ENCODE results near the gene MECP2. TPM values are rescaled to one million over a fixed set of nuclear protein-coding genes. Genes with fewer than 3 reads are reported as not detected.
"Not testable (repeated sequence)": the region's sequence is repeated elsewhere in the genome, so short reads cannot be mapped to it uniquely, and the experiment has no call there.

Gene MECP2
- total RNA-seq, 2 donors from 2014 or later: 61.0 to 84.9 TPM

- ATAC-seq (peak; percentile 39 to 61), DNase-seq (ENCODE audit: low spot score in 2 of 2) (peak; percentile 54 to 75)
- Mint-ChIP-seq H3K36me3 (peaks cover 8 to 14% of the 10 kb centered on the region in 2 donors), H3K27ac (peak overlapping the region; percentile 91 to 96), H3K9me3 (no peaks in the 10 kb centered on the region)
Observed at GRCh38 chrX:153981771-153982533, 115.6 kb downstream of the MECP2 start.

- Mint-ChIP-seq H3K9me3 (no peaks in the 10 kb centered on the region), H3K36me3 (peaks cover 8 to 14% of the 10 kb centered on the region in 2 donors), H3K27ac (peak overlapping the region; percentile 91 to 96)
- ATAC-seq: no peak
- no peak for DNase-seq (ENCODE audit: low spot score in 2 of 2)
Observed at GRCh38 chrX:153981231-153981630, 116.3 kb downstream of the MECP2 start.

- Mint-ChIP-seq H3K36me3 (peaks cover 8 to 14% of the 10 kb centered on the region in 2 donors), H3K27ac (peak overlapping the region; percentile 88 to 91)
- not testable (repeated sequence) for H3K9me3 Mint-ChIP-seq; DNase-seq (ENCODE audit: low spot score in 2 of 2)
- peak; percentile 40 to 50 for ATAC-seq
Observed at GRCh38 chrX:153980394-153980793, 117.1 kb downstream of the MECP2 start.

DNA sequence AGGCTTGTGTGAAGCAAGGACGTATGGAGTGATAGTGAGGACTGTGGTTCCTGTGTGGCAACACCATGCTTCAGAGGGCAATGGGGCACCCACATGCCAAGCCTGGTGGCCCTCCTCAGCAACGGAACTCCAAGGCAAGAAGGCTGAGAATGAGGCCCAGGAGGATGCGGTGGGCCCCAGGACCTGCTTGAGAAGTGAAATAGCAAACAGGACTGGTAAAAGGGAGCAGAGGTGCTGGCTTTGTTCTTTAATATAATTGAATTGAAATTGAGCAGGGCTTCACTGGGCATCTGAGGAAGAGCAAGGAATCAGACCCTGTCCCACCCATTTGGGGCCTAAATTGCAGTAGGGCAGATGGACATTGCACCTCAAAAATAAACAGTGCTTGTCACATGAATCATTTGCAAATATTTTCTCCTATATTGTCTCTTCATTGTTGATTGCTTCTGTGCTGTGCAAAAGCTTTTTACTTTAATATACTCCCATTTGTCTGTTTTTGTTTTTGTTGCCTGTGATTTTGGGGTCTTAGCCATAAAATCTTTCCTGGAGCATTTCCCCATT lies 122.7 kb downstream of the MECP2 start:
- H3K9me3 Mint-ChIP-seq: no peaks in the 10 kb centered on the region
- peaks cover 16 to 25% of the 10 kb centered on the region in 2 donors for H3K36me3 Mint-ChIP-seq
- no peak for ATAC-seq
- H3K27ac Mint-ChIP-seq: peak overlapping the region; percentile 92 to 95
- no peak for DNase-seq (ENCODE audit: low spot score in 2 of 2)

- no peak for ATAC-seq
- peak overlapping the region; percentile 92 to 95 for H3K27ac Mint-ChIP-seq
- H3K9me3 Mint-ChIP-seq: no peaks in the 10 kb centered on the region
- DNase-seq (ENCODE audit: low spot score in 2 of 2): no peak
- peaks cover 22 to 31% of the 10 kb centered on the region in 2 donors for H3K36me3 Mint-ChIP-seq
Observed at GRCh38 chrX:153974003-153974725, 123.4 kb downstream of the MECP2 start.

GRCh38 chrX:153973127-153974002 lies 124.2 kb downstream of the MECP2 start:
- Mint-ChIP-seq H3K27ac (peak overlapping the region; percentile 87 to 95), H3K36me3 (peaks cover 25 to 33% of the 10 kb centered on the region in 2 donors), H3K9me3 (no peaks in the 10 kb centered on the region)
- DNase-seq (ENCODE audit: low spot score in 2 of 2) (no peak), ATAC-seq (no peak)

DNA sequence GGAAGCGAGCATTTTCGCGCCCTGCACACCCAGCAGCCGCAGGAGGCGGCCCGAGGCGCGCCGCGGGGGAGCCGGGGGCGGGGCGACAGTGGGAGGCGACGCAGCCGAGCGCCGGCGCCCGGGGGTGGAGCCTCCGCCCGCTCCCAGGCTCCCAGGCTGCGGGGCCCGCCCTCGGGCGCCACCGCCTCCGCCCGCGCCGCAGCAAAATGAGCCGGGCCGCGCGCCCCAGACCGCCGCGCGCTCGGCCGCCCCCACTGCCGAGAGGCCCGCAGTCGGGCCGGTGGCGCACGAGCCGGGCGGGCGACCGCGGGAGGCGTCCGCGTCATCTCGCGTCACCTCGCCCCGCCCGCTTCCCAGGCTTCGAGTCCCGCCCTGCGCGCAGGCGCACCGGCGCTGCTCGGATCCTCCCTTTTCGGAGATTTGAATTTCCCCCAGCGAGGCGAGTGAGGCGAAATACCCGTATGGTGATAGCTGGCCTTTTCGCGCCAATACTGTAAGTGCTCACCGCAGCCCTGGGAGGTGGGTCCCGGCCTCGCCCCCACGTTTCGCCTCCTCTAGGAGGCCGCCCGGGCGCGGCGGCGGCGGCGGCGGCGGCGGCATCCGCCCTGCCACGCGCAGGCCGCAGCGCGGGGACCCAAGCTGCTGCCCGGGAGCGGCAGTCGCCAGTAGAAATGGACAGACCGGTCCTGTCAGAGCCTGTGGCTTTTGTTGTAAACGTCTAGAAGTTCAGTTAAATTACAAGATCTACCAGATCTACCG lies 125.0 kb downstream of the MECP2 start, which contains the start of gene TMEM187:
TMEM187 (plus strand) TSS at position 387 of the 759 bp plus-strand sequence. CDS start 9,309 bp downstream, outside the sequence.
- ATAC-seq (peak; percentile 60 to 65), DNase-seq (ENCODE audit: low spot score in 2 of 2) (peak; percentile 80 to 91)
- Mint-ChIP-seq H3K27ac (peak within 1 kb of the TSS; percentile 95 to 100), H3K36me3 (peaks cover 33 to 41% of the 10 kb centered on the region in 2 donors), H3K9me3 (no peaks in the 10 kb centered on the region)

Other genes starting within 250 kb of the MECP2 start
- gene L1CAM, start 211.5 kb downstream of the MECP2 start, total RNA-seq: 1 to 10 TPM; 1.1 to 1.8 TPM
- not detected for gene AVPR2, start 193.0 kb downstream of the MECP2 start, total RNA-seq
- gene ARHGAP4, start 171.5 kb downstream of the MECP2 start, total RNA-seq: 100 to 1,000 TPM in 1 of 2 donors, 10 to 100 TPM in 1; 90.0 to 138 TPM
- gene NAA10, start 162.7 kb downstream of the MECP2 start, total RNA-seq: 100 to 1,000 TPM in 1 of 2 donors, 10 to 100 TPM in 1; 97.9 to 129 TPM
- 10 to 100 TPM; 14.8 to 16.1 TPM for gene RENBP, start 153.1 kb downstream of the MECP2 start, total RNA-seq
- gene HCFC1, start 125.9 kb downstream of the MECP2 start, total RNA-seq: 100 to 1,000 TPM in 1 of 2 donors, 10 to 100 TPM in 1; 95.9 to 102 TPM
- gene TMEM187, start 125.0 kb downstream of the MECP2 start, total RNA-seq: 1 to 10 TPM; 5.1 to 6.4 TPM
- 100 to 1,000 TPM; 104 to 123 TPM for gene IRAK1, start 77.8 kb downstream of the MECP2 start, total RNA-seq
- not detected for gene OPN1LW, start 46.5 kb upstream of the MECP2 start, total RNA-seq
- not detected for gene OPN1MW, start 84.9 kb upstream of the MECP2 start, total RNA-seq
- gene OPN1MW2, start 122.0 kb upstream of the MECP2 start, total RNA-seq: not detected
- not detected for gene OPN1MW3, start 159.9 kb upstream of the MECP2 start, total RNA-seq
- not detected for gene TEX28, start 197.4 kb upstream of the MECP2 start, total RNA-seq
- gene TKTL1, start 198.1 kb upstream of the MECP2 start, total RNA-seq: under 1 TPM; 0.48 to 0.56 TPM

Data from activated naive CD4-positive, alpha-beta T cell treated with anti-CD3 and anti-CD28 coated beads, Interleukin-2, amount 50 U/mL, for 72 hours (primary cell).